HepG2 (cell line): ENCODE measurements around the gene THOC5. TPM values are rescaled to one million over a fixed set of nuclear protein-coding genes. Genes with fewer than 3 reads are reported as not detected.

Source experiments
- ESRRA ChIP-seq: sonication (generic); formaldehyde crosslinking; IDR thresholded peaks from 2 replicates; pipeline ENCODE4 v1.5.1; 2020; ENCODE audit warnings: mild to moderate bottlenecking, low read depth, missing genetic modification reagents
- HMG20A ChIP-seq: IDR thresholded peaks from 2 replicates; pipeline ENCODE4 v1.6.1; 2016; ENCODE audit warnings: borderline replicate concordance
- MATR3 ChIP-seq: sonication (generic); formaldehyde crosslinking; IDR thresholded peaks from 2 replicates; pipeline ENCODE4 v1.4.0; 2020; ENCODE audit warnings: missing genetic modification reagents
- MED13 ChIP-seq: sonication (generic); formaldehyde crosslinking; IDR thresholded peaks from 2 replicates; pipeline ENCODE4 v1.5.0; 2020; ENCODE audit warnings: missing genetic modification reagents
- NFATC3 ChIP-seq: sonication (generic); formaldehyde crosslinking; IDR thresholded peaks from 2 replicates; pipeline ENCODE4 v1.5.1; 2020; ENCODE audit warnings: mild to moderate bottlenecking, missing genetic modification reagents
- PRMT3 ChIP-seq: sonication (generic); formaldehyde crosslinking; IDR thresholded peaks from 2 replicates; pipeline ENCODE4 v1.8.1; 2022; ENCODE audit warnings: low read depth, mild to moderate bottlenecking, moderate library complexity, missing genetic modification reagents, borderline replicate concordance
- RFX5 ChIP-seq: IDR thresholded peaks from 2 replicates; pipeline ENCODE4 v1.6.1; 2011; ENCODE audit warnings: low read depth, low read length, improper control_type of control experiment
- ZNF10 ChIP-seq: sonication (generic); formaldehyde crosslinking; IDR thresholded peaks from 2 replicates; pipeline ENCODE4 v1.4.0; 2020; ENCODE audit warnings: mild to moderate bottlenecking, low read depth, missing genetic modification reagents, borderline replicate concordance
- ZNF24 ChIP-seq: fragments of 450-650 bp; IDR thresholded peaks from 2 replicates; pipeline ENCODE4 v1.6.1; 2017; ENCODE audit warnings: antibody characterized with exemption, mild to moderate bottlenecking
- ZNF570 ChIP-seq: sonication (generic); formaldehyde crosslinking; IDR thresholded peaks from 2 replicates; pipeline ENCODE4 v1.4.0; 2020; ENCODE audit warnings: mild to moderate bottlenecking, missing genetic modification reagents, borderline replicate concordance
- ZNF672 ChIP-seq: sonication (generic); formaldehyde crosslinking; IDR thresholded peaks from 2 replicates; pipeline ENCODE4 v1.8.1; 2022; ENCODE audit warnings: missing genetic modification reagents
- polyA plus RNA-seq, 8 experiments: library from polyadenylated mRNA; depleted of rRNA in 3 of 8; stranded (reverse) in 7 of 8; unstranded in 1 of 8; fragments of >200 nt; fragmentation: Illumina TruSeq in 4 of 8; extraction: Trizol in 4 of 8; gene quantifications; 2 replicates each; pipeline versions ENCODE4 v1.2.1 to v1.2.3, GENCODE V29; 2011 to 2016; ENCODE audit warnings: low read depth in 4 of 8, missing spikeins in 1 of 8, mixed read lengths in 1 of 8; ENCODE audit not compliant: insufficient read depth in 1 of 8
- total RNA-seq, 5 experiments: library from RNA; depleted of rRNA; stranded (reverse); fragments of >200 nt; fragmentation: Illumina TruSeq; extraction: Trizol; gene quantifications; 2 replicates each; pipeline ENCODE4 v1.2.3, GENCODE V29; 2016; ENCODE audit warnings: low read depth in 1 of 5
- TF ChIP-seq, protein P1 (sequence below): sonication (generic); formaldehyde crosslinking; IDR thresholded peaks from 2 replicates; pipeline ENCODE4 v1.4.0; 2020; ENCODE audit warnings: mild to moderate bottlenecking, missing genetic modification reagents
- TF ChIP-seq, protein P2 (sequence below): conservative IDR thresholded peaks from 2 replicates; pipeline ENCODE4 v1.6.1; 2018; ENCODE audit warnings: missing genetic modification reagents
- TF ChIP-seq, protein P3 (sequence below): sonication (generic); formaldehyde crosslinking; IDR thresholded peaks from 2 replicates; pipeline ENCODE4; 2020; ENCODE audit warnings: missing genetic modification reagents, mild to moderate bottlenecking, borderline replicate concordance
- TF ChIP-seq, protein P4 (sequence below): sonication (generic); formaldehyde crosslinking; IDR thresholded peaks from 2 replicates; pipeline ENCODE4 v1.4.0; 2020; ENCODE audit warnings: missing genetic modification reagents
- TF ChIP-seq, protein P5 (sequence below): sonication (generic); formaldehyde crosslinking; IDR thresholded peaks from 2 replicates; pipeline ENCODE4 v1.5.0; 2020; ENCODE audit warnings: mild to moderate bottlenecking, missing genetic modification reagents, borderline replicate concordance

Gene THOC5
- total and polyA plus RNA-seq, 2 of the 13 experiments (the other 11 are each of a cell fraction or from before 2014, with no cell fraction given) = 45.8 to 46.7 TPM

DNA sequence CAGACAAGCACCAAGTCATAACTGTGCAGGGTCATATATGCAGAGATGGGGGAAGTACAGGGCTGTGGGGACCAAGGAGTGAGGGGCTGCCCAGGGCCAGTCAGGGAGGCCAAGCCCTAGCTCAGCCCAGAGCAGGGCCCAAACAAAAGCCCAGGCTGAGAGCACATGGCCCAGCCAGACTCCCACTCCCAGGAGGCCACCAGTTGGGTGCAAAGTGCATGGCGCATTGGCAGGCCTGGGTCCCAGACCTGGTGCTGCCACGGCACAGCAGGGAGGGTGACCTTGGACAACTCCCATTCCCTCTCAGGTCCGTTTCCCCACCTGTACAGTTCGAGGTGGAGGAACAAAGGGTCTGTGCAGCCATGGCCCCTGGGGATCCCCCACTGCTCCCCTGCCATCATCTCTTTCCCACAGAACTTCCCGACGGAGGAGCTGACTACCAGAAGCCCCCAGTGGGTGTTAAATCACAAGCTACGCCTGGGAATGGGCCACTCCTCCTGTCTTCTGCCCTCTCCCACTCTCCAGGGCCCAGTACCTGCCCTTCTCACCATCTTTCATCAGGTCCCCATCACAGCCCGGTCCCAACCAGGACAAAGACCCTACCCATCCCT lies 26.7 kb upstream of the THOC5 start (continued):
- TF ChIP-seq, protein P1, sequence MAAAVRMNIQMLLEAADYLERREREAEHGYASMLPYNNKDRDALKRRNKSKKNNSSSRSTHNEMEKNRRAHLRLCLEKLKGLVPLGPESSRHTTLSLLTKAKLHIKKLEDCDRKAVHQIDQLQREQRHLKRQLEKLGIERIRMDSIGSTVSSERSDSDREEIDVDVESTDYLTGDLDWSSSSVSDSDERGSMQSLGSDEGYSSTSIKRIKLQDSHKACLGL (CRISPR knock-in tag) = 0 out of 2 replicates have a peak, but pooled peaks have one; percentile 26
- TF ChIP-seq ESRRA (peak; percentile 95), MATR3 (no peak), NFATC3 (CRISPR knock-in tag) (no peak), ZNF570 (CRISPR knock-in tag) (no peak), MED13 (no peak; the same call in 1 of the 2 replicates), RFX5 (no peak), PRMT3 (CRISPR knock-in tag) (peak; percentile 26; the same call in 1 of the 2 replicates), HMG20A (peak; percentile 55; the same call in 1 of the 2 replicates), ZNF10 (CRISPR knock-in tag) (no peak), ZNF672 (CRISPR knock-in tag) (no peak), ZNF24 (no peak)
- TF ChIP-seq, protein P2, sequence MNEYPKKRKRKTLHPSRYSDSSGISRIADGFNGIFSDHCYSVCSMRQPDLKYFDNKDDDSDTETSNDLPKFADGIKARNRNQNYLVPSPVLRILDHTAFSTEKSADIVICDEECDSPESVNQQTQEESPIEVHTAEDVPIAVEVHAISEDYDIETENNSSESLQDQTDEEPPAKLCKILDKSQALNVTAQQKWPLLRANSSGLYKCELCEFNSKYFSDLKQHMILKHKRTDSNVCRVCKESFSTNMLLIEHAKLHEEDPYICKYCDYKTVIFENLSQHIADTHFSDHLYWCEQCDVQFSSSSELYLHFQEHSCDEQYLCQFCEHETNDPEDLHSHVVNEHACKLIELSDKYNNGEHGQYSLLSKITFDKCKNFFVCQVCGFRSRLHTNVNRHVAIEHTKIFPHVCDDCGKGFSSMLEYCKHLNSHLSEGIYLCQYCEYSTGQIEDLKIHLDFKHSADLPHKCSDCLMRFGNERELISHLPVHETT (CRISPR knock-in tag) = peak; percentile 46; the same call in 1 of the 2 replicates
- TF ChIP-seq, protein P3, sequence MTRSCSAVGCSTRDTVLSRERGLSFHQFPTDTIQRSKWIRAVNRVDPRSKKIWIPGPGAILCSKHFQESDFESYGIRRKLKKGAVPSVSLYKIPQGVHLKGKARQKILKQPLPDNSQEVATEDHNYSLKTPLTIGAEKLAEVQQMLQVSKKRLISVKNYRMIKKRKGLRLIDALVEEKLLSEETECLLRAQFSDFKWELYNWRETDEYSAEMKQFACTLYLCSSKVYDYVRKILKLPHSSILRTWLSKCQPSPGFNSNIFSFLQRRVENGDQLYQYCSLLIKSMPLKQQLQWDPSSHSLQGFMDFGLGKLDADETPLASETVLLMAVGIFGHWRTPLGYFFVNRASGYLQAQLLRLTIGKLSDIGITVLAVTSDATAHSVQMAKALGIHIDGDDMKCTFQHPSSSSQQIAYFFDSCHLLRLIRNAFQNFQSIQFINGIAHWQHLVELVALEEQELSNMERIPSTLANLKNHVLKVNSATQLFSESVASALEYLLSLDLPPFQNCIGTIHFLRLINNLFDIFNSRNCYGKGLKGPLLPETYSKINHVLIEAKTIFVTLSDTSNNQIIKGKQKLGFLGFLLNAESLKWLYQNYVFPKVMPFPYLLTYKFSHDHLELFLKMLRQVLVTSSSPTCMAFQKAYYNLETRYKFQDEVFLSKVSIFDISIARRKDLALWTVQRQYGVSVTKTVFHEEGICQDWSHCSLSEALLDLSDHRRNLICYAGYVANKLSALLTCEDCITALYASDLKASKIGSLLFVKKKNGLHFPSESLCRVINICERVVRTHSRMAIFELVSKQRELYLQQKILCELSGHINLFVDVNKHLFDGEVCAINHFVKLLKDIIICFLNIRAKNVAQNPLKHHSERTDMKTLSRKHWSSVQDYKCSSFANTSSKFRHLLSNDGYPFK (CRISPR knock-in tag) = peak; percentile 78; the same call in 1 of the 2 replicates
- TF ChIP-seq, protein P4, sequence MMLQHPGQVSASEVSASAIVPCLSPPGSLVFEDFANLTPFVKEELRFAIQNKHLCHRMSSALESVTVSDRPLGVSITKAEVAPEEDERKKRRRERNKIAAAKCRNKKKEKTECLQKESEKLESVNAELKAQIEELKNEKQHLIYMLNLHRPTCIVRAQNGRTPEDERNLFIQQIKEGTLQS (CRISPR knock-in tag) = peak; percentile 40; the same call in 1 of the 2 replicates
- TF ChIP-seq, protein P5, sequence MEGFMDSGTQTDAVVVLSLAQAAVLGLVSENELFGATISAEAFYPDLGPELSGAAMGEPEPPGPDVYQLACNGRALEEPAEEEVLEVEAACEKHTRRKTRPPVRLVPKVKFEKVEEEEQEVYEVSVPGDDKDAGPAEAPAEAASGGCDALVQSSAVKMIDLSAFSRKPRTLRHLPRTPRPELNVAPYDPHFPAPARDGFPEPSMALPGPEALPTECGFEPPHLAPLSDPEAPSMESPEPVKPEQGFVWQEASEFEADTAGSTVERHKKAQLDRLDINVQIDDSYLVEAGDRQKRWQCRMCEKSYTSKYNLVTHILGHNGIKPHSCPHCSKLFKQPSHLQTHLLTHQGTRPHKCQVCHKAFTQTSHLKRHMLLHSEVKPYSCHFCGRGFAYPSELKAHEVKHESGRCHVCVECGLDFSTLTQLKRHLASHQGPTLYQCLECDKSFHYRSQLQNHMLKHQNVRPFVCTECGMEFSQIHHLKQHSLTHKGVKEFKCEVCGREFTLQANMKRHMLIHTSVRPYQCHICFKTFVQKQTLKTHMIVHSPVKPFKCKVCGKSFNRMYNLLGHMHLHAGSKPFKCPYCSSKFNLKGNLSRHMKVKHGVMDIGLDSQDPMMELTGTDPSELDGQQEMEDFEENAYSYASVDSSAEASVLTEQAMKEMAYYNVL (CRISPR knock-in tag) = no peak; the same call in 1 of the 2 replicates
